PC-3 (cell line): ENCODE measurements around the gene ADAMTS17. TPM values are rescaled to one million over a fixed set of nuclear protein-coding genes. Genes with fewer than 3 reads are reported as not detected.

Experiments
- ATAC-seq: fragments of 200-7000 bp; cut with Tn5 transposase; 2 replicates; pipeline ENCODE4 v1.9.1; 2020; ENCODE audit warnings: mild to moderate bottlenecking, moderate library complexity
- BruUV-seq: library from RNA; stranded (reverse); fragments of 400-500 nt; replicated peaks from 2 replicates; lab custom pipeline; 2021; lab: Mats Ljungman, UMichigan
- CTCF ChIA-PET: fragments of 300-600 bp; sonication (Branson Sonifier 250); formaldehyde crosslinking; loops from one replicate; lab custom pipeline; 2022; ENCODE audit warnings: antibody characterized with exemption; lab: Charles Lee
- POLR2A ChIA-PET: fragments of 300-600 bp; sonication (Branson Sonifier 250); formaldehyde crosslinking; loops from one replicate; lab custom pipeline; 2022; ENCODE audit warnings: antibody characterized with exemption; ENCODE audit not compliant: unreplicated experiment; lab: Charles Lee
- DNase-seq: peaks from one replicate; pipeline ENCODE4 v3.0.0-alpha.2; 2015
- H2AFZ ChIP-seq: fragments of 300-600 bp; sonication (generic); 2 replicates; pipeline ENCODE4 v1.6.0; 2016; ENCODE audit warnings: antibody characterized with exemption, low read length
- H3F3A ChIP-seq: fragments of 300-600 bp; sonication (generic); one replicate; pipeline ENCODE4 v1.6.0; 2017; ENCODE audit warnings: antibody characterized with exemption, low read length, control low read depth, mild to moderate bottlenecking; ENCODE audit not compliant: unreplicated experiment
- H3K27ac ChIP-seq: fragments of 300-600 bp; sonication (generic); 2 replicates; pipeline ENCODE4 v1.5.1; 2016; ENCODE audit warnings: mild to moderate bottlenecking, low read length
- H3K27me3 ChIP-seq: fragments of 300-600 bp; sonication (generic); 2 replicates; pipeline ENCODE4 v1.6.1; 2016; ENCODE audit warnings: low read length, mixed read lengths
- H3K36me3 ChIP-seq: fragments of 300-600 bp; sonication (generic); 2 replicates; pipeline ENCODE4 v1.6.1; 2016; ENCODE audit warnings: low read depth, mixed run types, low read length, mixed read lengths
- H3K4me1 ChIP-seq: fragments of 300-600 bp; sonication (generic); 2 replicates; pipeline ENCODE4 v1.5.1; 2016; ENCODE audit warnings: low read length; ENCODE audit not compliant: insufficient read depth
- H3K4me2 ChIP-seq: fragments of 300-600 bp; sonication (generic); 2 replicates; pipeline ENCODE4 v1.6.0; 2016; ENCODE audit warnings: low read length
- H3K4me3 ChIP-seq: fragments of 300-600 bp; sonication (generic); 2 replicates; pipeline ENCODE4 v1.5.1; 2016; ENCODE audit warnings: mild to moderate bottlenecking, low read length, mixed read lengths
- H3K79me2 ChIP-seq: fragments of 300-600 bp; sonication (generic); 2 replicates; pipeline ENCODE4 v1.6.1; 2017; ENCODE audit warnings: low read length, mixed read lengths
- H3K9ac ChIP-seq: fragments of 300-600 bp; sonication (generic); 2 replicates; pipeline ENCODE4 v1.6.0; 2016; ENCODE audit warnings: mild to moderate bottlenecking, low read length
- H3K9me2 ChIP-seq: fragments of 300-600 bp; sonication (generic); replicated peaks from 2 replicates; pipeline ENCODE4 v1.6.1; 2016; ENCODE audit warnings: mixed run types, low read length, mixed read lengths
- H3K9me3 ChIP-seq: fragments of 300-600 bp; sonication (generic); 2 replicates; pipeline ENCODE4 v1.6.1; 2016; ENCODE audit warnings: low read length, mixed read lengths
- H4K20me1 ChIP-seq: fragments of 300-600 bp; sonication (generic); 2 replicates; pipeline ENCODE4 v1.6.1; 2016; ENCODE audit warnings: low read length, mixed read lengths
- EZH2 ChIP-seq: fragments of 300-600 bp; sonication (generic); IDR thresholded peaks from one replicate; pipeline ENCODE4 v1.6.1; 2017; ENCODE audit warnings: antibody characterized with exemption, mild to moderate bottlenecking, low read length; ENCODE audit not compliant: unreplicated experiment
- EZH2phosphoT487 ChIP-seq: fragments of 300-600 bp; sonication (generic); IDR thresholded peaks from 2 replicates; pipeline ENCODE4 v1.6.1; 2018; ENCODE audit warnings: mild to moderate bottlenecking, antibody characterized with exemption, low read length, borderline replicate concordance
- intact Hi-C: fragments of 100-400 bp; cut with micrococcal nuclease; formaldehyde crosslinking; loops from 2 replicates; pipeline ENCODE4 v1.9.0; 2023
- total RNA-seq: library from RNA; depleted of rRNA; stranded (reverse); fragments of >200 nt; gene quantifications from 2 replicates; pipeline ENCODE4 v1.2.3, GENCODE V29; 2014
- TF ChIP-seq, protein P1 (sequence below): fragments of 300-600 bp; sonication (generic); conservative IDR thresholded peaks from 2 replicates; pipeline ENCODE4 v1.5.1; 2017; ENCODE audit warnings: antibody characterized with exemption, low read depth, mild to moderate bottlenecking, low read length

The ADAMTS17 gene
- total RNA-seq, 1 experiment from 2014 or later, result 6.9 TPM

DNA sequence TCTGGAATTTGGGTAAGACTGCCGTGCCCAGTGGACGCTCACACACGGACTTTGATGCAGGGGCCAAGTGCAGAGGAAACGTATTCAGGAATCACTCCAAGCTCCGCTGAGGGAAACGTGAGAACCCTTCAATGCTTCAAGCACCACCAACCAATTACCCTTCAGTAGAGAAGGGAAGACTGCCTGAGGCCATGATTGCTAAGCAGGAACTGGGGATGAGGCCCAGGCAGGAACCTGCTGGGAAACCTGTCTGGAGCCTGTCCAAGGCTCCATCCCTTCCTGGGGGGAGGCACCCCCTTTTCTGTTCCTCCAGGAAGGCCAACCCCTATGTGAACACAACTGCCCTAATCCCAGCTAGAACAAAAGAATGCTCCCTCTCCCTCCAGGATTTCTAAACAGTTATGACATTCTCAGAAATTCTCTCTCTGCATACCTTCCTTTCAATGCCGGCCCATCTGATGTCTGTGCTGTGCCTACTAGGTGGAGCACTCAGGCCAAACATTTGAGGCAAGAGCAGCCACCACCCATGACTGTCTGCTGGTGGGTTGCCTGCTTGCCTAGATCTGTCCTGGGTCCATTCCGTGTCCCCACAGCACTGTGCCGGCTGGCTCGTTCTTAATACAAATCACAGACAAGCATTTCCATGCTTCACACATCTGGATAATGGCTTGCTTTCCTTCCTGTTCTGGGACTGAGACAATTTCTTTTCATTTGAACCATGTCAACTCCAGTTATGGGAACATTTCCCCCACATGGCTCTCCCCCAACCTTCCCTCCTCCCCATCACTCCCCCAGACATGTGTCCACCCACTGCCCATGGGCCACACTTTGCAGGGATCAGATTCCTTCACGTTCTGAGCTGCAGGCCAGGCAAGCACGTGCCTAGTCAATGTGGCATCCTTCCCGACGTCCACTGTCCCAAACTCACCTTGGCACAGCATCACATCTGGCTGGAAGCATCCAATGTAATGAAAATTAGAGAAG is 149.4 kb downstream of the ADAMTS17 start:
- H3K27me3 ChIP-seq, result no peaks in the 10 kb centered on the region
- no peak overlapping the region for H3K4me2 ChIP-seq
- no peaks in the 10 kb centered on the region for H3F3A ChIP-seq
- intact Hi-C loops, result no loop called here
- BruUV-seq, result no TSS peak
- H2AFZ ChIP-seq, result no peak overlapping the region
- no peaks in the 10 kb centered on the region for H3K9me2 ChIP-seq
- no peak overlapping the region for H3K4me3 ChIP-seq
- DNase-seq (peak; percentile 10), ATAC-seq (no peak)
- H3K79me2 ChIP-seq, result no peaks in the 10 kb centered on the region
- H3K4me1 ChIP-seq, result no peaks in the 10 kb centered on the region
- H3K36me3 ChIP-seq, result no peaks in the 10 kb centered on the region
- H3K9ac ChIP-seq, result no peak overlapping the region
- ChIA-PET POLR2A (no interaction called here), CTCF (no interaction called here)
- TF ChIP-seq EZH2 (no peak), EZH2phosphoT487 (no peak)
- TF ChIP-seq, protein P1, sequence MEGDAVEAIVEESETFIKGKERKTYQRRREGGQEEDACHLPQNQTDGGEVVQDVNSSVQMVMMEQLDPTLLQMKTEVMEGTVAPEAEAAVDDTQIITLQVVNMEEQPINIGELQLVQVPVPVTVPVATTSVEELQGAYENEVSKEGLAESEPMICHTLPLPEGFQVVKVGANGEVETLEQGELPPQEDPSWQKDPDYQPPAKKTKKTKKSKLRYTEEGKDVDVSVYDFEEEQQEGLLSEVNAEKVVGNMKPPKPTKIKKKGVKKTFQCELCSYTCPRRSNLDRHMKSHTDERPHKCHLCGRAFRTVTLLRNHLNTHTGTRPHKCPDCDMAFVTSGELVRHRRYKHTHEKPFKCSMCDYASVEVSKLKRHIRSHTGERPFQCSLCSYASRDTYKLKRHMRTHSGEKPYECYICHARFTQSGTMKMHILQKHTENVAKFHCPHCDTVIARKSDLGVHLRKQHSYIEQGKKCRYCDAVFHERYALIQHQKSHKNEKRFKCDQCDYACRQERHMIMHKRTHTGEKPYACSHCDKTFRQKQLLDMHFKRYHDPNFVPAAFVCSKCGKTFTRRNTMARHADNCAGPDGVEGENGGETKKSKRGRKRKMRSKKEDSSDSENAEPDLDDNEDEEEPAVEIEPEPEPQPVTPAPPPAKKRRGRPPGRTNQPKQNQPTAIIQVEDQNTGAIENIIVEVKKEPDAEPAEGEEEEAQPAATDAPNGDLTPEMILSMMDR, result no peak
- H3K27ac ChIP-seq, result no peak overlapping the region
- H4K20me1 ChIP-seq, result no peaks in the 10 kb centered on the region
- H3K9me3 ChIP-seq, result no peaks in the 10 kb centered on the region

GRCh38 chr15:100191161-100191560 is 150.6 kb downstream of the ADAMTS17 start:
- CTCF ChIA-PET, result no interaction called here
- intact Hi-C loops, result no loop called here
- H3K4me2 ChIP-seq, result no peak overlapping the region

More at GRCh38 chr15:100191161-100191560, 150.6 kb downstream of the ADAMTS17 start:
- H3K9me3 ChIP-seq, result no peaks in the 10 kb centered on the region
- H3K9me2 ChIP-seq, result no peaks in the 10 kb centered on the region
- H3K27me3 ChIP-seq, result no peaks in the 10 kb centered on the region
- BruUV-seq, result no TSS peak
- TF ChIP-seq, protein P1, result no peak
- TF ChIP-seq EZH2, result no peak
- H3K27ac ChIP-seq, result no peak overlapping the region
- DNase-seq (no peak), ATAC-seq (no peak)
- H4K20me1 ChIP-seq, result no peaks in the 10 kb centered on the region
- no peak overlapping the region for H3K4me3 ChIP-seq
- H2AFZ ChIP-seq, result no peak overlapping the region
- H3K4me1 ChIP-seq, result no peaks in the 10 kb centered on the region
- H3K79me2 ChIP-seq, result no peaks in the 10 kb centered on the region
- H3K36me3 ChIP-seq, result no peaks in the 10 kb centered on the region
- no peak overlapping the region for H3K9ac ChIP-seq
- H3F3A ChIP-seq, result no peaks in the 10 kb centered on the region
- POLR2A ChIA-PET, result no interaction called here
